GM18507 (cell line): Measurements from ENCODE around the gene MED15.
"Not testable (repeated sequence)": the region's sequence is repeated elsewhere in the genome, so short reads cannot be mapped to it uniquely, and the experiment has no call there.

Experiments
- DNase-seq: peaks from one replicate; pipeline ENCODE4 v3.0.0; 2011; ENCODE audit warnings: low read depth; ENCODE audit not compliant: insufficient read length; ENCODE audit errors: extremely low spot score
- FAIRE-seq: peaks from 2 replicates; lab custom pipeline; 2011; peaks lifted over from hg19 to GRCh38; lab: Jason Lieb, UNC

MED15 gene

GRCh38 chr22:20478059-20478458, 29.4 kb upstream of the MED15 start:
- not testable (repeated sequence) for FAIRE-seq, DNase-seq

DNA sequence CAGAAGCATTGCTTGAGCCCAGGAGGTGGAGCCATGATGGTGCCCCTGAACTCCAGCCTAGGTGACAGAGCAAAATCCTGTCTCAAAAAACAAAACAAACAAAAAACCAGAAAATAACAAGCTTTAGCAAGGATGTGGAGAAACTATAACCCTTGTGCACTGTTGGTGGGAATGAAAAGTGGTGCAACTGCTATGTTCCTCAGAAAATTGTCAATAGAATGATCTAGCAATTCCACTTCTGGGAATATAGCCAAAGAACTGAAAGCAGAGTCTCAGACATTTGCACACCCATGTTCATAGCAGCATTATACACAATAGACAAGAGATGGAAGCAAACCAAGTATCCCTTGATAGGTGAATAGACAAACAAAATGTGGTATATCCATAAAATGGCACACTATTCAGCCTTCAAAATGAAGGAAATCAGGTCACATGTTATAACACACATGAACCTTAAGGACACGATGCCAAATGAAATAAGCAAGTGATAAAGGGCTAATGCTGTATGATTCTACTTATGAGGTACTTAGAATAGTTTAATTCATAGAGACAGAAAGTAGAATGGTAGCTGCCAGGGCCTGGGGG, 27.7 kb upstream of the MED15 start:
- no peak for DNase-seq
- FAIRE-seq = no peak

GRCh38 chr22:20483143-20483506, 24.3 kb upstream of the MED15 start:
- not testable (repeated sequence) for FAIRE-seq, DNase-seq

DNA sequence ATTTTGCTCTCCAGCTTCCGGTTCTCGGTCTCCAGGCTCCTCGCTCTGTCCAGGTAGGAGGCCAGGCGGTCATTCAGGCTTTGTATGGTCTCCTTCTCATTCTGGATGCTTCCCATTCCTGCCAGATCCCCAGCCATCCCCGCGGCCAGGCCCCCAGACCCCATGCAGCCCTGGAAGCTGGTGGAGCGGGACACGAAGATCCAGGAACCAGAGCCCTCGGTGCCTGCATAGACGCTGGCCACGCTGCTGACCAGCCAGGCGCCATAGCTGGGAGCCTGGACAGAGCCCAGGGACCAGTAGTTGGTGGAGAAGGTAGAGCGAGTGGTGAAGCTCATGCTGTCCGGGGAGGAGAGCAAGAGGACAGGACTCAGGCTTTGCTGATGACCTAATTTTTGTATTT, 23.6 kb upstream of the MED15 start:
- FAIRE-seq = no peak
- no peak for DNase-seq

DNA sequence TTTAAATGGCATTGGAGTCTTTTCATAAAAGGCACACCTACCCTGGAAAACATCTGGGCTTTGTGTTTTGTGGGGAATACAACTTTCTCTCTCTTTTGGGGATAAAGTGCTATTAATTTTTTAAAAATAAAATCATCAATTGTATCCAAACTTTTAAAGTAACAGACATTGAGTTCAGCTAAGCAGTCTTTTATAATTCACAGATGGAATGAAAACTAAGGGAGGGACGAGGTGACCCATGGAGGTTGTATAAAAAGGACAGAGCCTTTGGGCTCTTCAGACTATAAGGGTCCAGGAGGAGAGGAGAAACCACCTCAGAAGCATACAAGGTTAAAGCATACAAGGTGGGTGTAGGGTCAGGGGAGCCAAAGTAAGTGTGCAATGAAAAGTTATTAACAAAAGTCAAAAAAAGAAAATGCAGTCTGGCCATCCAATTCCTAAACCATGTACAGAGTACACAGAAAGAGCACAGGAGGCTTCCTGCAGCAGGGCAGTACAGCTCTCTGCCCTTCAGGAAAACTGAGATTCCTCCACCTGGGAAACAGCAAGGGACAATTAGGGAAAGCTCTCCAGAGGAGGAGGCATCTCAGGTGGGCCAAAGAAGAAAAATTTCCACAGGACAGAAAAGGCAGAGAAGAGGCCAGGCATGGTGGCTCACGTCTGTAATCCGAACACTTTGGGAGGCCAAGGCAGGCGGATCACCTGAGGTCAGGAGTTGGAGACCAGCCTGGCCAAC, 22.3 kb upstream of the MED15 start:
- DNase-seq (no peak), FAIRE-seq (no peak)

- no peak for FAIRE-seq
- DNase-seq = no peak
Observed at GRCh38 chr22:20486229-20486628, 21.2 kb upstream of the MED15 start.

GRCh38 chr22:20487715-20488114, 19.7 kb upstream of the MED15 start:
- FAIRE-seq (no peak), DNase-seq (no peak)

- DNase-seq = no peak
- FAIRE-seq = no peak
Observed at GRCh38 chr22:20488946-20489345, 18.5 kb upstream of the MED15 start.

DNA sequence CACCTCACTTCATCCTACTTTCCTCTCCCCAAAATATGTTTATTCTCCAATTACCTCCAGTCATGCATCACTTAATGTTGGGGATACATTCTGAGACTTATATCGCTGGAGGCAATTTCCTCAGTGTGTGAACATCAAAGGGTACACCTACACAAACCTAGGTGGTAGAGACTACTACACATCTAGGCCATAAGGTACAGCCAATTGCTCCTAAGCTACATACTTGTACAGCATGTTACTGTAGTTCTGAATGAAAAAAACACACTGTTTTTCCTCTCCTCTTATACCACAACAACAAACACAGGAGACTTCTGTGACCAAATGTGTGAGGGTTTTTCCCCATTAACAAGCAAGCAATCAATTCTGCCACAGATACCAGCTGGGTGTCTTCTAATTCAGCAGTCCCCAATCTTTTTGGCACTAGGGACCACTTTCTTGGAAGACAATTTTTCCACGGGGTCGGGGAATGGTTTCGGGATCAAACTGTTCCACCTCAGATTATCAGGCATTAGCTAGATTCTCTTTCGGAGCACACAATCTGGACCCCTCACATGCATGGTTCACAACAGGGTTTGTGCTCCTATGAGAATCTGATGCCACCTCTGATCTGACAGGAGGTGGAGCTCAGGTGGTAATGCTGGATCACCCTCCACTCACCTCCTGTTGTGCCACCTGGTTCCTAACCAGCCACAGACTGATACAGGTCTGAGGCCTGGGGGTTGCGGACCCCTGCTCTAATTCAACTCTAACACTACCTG, 17.0 kb upstream of the MED15 start:
- FAIRE-seq = no peak
- no peak for DNase-seq

GRCh38 chr22:20490941-20491307, 16.5 kb upstream of the MED15 start:
- FAIRE-seq (no peak), DNase-seq (no peak)

- no peak for DNase-seq
- no peak for FAIRE-seq
Observed at GRCh38 chr22:20491346-20491745, 16.1 kb upstream of the MED15 start.

GRCh38 chr22:20494978-20495860, 12.2 kb upstream of the MED15 start, which contains the start of gene KLHL22:
KLHL22 (minus strand) TSS chr22:20495795; CDS start chr22:20489211, 6,584 bp downstream.
- DNase-seq (no peak), FAIRE-seq (no peak)

GRCh38 chr22:20495861-20496681, 11.3 kb upstream of the MED15 start:
- FAIRE-seq (peak; percentile 92), DNase-seq (peak; percentile 98)

DNA sequence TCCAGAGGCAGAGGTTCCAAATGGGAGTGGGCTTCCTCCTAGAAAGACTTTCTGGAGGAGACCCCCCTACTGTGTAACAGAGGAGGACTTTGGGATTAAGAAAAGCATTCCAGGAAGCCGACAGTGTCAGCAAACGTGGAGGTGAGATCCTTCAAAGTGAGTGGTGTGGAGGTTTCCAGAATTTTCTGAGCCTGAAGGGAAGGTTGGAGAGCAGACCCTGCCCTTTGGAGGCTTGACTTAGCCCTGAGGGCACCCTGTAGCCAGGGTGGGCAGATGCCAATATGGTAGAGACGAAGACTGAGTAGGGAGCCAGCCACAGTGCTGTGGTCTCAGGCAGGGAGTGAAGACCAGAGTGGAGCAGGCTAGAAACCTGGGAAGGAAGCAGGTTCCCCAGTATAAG, 10.0 kb upstream of the MED15 start:
- DNase-seq = no peak
- no peak for FAIRE-seq

GRCh38 chr22:20498913-20499312, 8.5 kb upstream of the MED15 start:
- no peak for DNase-seq
- FAIRE-seq = no peak

DNA sequence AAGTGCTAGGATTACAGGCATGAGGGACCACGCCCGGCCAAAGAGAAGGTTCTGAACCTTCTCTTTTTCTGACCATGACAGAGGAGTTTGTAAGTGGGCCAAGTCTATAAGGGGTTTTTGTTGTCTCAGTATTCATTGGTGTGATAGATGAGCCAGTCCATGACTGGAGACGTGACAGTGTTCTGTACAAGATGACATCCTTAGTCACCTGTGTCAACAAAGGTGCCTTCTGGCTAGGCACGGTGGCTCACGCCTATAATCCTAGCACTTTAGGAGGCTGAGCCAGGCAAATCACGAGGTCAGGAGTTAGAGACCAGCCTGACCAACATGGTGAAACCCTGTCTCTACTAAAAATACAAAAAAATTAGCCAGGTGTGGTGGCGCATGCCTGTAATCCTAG, 7.6 kb upstream of the MED15 start:
- DNase-seq = no peak
- FAIRE-seq = no peak

- DNase-seq = no peak
- no peak for FAIRE-seq
Observed at GRCh38 chr22:20503816-20504215, 3.6 kb upstream of the MED15 start.

DNA sequence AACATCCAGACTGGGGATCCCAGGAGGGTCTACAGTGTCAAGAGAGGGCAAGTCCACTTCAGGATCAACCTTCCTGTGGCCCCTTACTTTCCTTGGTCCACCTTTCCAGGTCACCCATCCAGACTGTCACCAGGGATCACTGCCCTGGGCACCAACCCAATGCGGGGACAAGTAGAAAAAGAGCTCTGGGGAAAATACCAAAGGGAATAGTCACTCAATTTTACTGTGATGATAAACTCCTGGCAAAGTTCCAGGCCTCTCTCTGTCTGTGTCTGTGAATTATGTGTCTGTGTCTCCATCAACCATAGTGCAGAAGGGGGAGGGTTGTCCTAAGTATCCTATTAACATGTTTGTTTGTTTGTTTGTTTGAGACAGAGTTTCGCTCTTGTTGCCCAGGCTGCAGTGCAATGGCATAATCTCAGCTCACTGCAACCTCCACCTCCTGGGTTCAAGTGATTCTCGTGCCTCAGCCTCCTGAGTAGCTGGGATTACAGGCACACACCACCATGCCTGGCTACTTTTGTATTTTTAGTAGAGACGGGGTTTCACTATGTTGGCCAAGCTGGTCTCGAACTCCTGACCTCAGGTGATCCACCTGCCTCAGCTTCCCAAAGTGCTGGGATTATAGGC, 3.0 kb upstream of the MED15 start:
- FAIRE-seq, DNase-seq: not testable (repeated sequence)
